GM11168 (cell line): ENCODE results near the gene CSF2RB.

ENCODE experiments used
- in situ Hi-C: fragments of 300-500 bp; cut with MboI; formaldehyde crosslinking; loops from one replicate; pipeline ENCODE4 v1.12.0; 2022; ENCODE audit warnings: low sequenced_read_pairs; ENCODE audit not compliant: unreplicated experiment

Gene CSF2RB

GRCh38 chr22:36886016-36886415, 27.4 kb upstream of the CSF2RB start:
- in situ Hi-C loops: no loop called here

- in situ Hi-C loops: no loop called here
These were observed 26.3 kb upstream of the CSF2RB start for GRCh38 chr22:36887162-36887561.

DNA sequence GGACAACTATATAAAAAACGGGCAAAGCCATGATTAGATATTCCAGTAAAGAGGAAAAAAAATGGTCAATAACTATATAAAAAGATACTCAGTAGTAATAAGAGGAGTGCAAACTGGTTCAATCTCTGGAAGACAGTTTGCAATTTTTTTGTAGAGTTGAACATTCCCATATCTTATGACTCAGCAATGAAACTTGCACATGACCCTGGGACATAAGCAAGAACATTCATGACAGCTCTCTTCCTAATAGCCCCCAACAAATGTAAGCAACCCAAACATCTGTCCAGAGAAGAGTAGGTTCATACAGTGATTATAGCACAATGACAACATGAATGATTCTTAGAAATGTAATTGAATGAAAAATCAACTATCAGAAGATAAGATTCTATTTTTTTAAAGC, 21.8 kb upstream of the CSF2RB start:
- in situ Hi-C loops: no loop called here

GRCh38 chr22:36892292-36892691, 21.1 kb upstream of the CSF2RB start:
- in situ Hi-C loops: no loop called here

DNA sequence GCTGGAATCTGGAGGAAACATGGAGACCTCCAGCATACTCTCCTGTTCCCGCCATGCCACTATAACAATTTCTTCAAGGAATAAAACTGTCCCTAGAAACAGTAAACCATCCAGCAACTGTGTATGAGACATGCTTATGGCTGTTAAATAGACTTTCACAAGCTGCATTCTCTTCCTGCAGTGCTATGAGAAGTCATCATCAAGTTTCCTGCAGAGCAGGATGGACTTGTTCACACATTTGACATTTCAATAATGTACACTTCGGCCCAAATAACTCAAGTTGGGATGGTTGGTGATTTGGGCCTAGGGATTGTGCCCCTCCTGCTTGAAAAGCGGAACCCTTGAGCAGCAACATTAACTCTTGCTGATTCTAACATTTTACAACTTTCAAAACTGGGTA, 20.2 kb upstream of the CSF2RB start:
- in situ Hi-C loops: no loop called here

- in situ Hi-C loops: no loop called here
These were observed 19.2 kb upstream of the CSF2RB start for GRCh38 chr22:36894266-36894665.

DNA sequence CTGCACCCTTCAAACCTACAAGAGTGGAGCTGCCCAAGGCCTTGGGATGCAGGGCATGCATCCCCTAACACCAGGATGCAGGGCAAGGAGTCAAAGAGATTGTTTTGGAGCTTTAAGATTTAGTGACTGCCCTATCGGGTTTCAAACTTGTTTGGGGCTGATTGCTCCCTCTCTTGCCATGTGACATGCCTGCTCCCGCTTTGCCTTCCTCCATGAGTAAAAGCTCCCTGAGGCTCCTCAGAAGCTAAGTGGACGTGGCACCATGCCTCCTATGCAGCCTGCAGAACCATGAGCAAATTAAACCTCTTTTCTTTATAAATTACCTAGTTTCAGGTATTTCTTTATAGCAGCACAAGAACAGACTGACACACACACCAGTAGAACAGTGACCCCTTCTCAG, 15.8 kb upstream of the CSF2RB start:
- in situ Hi-C loops: no loop called here

GRCh38 chr22:36898690-36899089, 14.7 kb upstream of the CSF2RB start:
- in situ Hi-C loops: no loop called here

DNA sequence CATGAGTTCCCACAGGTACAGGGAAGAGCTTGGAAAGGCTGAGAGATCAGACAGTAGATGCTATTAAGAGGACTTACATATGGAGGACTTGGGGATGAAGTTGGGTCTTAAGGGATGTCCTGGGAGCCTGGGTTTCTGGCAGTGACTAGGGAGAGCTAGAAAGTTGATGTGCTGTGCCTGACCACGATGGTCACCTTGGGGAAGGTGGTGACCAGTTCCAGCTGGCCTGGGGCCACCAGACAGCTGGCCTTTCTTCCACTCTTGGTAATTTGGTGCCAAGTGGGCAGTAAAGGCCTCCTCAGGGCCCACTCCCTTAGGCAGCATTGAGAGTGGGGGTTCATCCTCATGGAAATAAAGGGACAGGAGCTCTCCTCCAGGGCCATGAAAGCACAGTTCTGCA, 13.9 kb upstream of the CSF2RB start:
- in situ Hi-C loops: no loop called here

DNA sequence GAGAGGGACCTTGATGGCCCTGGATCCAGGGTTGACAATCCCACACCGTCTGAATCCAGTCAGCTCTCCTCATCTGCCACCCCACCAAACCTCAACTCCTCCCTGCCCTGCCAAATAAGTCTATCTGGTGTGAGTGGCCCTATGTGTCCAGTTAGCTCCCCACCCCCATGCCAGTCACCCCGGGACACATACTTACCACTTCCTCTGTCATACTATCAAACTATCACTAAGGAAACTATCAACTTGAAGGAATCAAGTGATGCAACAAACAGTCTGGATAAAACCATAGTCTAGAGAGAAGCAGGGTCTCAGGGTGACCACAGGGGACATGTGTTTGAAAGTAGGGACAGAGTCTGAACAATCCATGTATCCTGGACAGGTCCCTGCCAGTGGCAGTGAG, 13.2 kb upstream of the CSF2RB start:
- in situ Hi-C loops: no loop called here

GRCh38 chr22:36900880-36901279, 12.5 kb upstream of the CSF2RB start:
- in situ Hi-C loops: no loop called here

- in situ Hi-C loops: no loop called here
These were observed 11.9 kb upstream of the CSF2RB start for GRCh38 chr22:36901411-36902142.

DNA sequence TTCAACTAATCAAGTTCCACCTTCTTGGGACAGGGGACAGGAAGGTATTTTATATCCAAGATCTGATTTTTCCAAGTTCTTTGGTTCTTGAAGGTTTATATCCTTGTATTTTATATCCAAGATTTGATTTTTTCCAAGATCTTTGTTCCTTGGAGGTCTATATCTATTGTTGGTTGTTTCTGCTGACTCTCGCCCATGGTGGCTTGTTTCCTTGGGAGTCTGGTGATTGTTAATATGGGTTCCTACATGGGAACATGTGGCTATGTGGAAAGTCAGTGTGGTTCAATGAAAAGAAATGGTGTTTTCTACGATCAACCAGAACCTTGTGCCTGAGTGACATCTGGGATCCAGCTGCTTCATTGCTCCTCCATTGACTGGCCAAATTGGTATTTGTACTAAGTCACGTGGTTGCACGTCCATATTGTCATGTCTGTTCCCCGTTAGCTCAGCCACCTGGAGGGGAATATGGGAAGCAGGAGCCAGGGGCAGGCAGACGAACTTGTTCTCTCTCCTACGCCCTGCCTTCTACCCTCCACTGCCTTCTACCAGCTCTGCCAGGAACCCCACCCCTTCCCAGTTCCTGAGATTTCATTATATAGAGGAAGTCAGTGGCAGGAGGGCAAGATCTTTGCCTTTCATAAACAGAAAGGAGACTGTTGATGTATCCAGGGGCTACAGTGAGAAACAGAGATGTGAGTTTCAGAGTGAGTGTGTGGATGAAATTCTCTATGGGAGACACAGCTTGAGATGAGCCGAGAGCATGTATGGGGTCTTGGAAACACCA, 11.1 kb upstream of the CSF2RB start:
- in situ Hi-C loops: no loop called here

DNA sequence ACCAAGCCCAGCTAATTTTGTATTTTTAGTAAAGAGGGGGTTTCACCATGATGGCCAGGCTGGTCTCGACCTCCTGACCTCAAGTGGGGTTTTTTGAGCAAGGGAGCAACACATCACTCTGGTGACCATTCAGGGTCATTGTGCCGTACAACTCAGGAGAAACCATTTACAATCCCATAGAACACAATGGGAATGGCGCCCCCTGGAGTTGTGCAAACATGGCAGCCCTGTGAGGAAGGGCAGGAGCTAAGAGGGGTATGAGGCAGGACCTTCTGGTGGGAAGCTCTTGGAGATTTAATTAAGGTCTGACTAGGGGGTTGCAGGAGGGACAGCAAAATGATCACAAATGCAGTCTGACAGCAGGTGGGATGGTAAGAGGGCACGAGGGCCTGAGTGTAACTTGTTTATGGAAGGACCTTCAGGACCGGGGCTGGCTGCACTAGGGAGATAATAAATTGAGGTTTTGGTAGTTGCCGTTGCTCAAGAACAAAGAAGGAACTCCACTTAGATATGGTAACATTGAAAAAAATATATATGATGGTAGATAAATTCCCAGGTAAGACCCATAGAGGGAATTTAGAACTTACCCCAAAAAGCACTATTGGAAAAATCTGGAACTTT, 9.1 kb upstream of the CSF2RB start:
- in situ Hi-C loops: no loop called here

DNA sequence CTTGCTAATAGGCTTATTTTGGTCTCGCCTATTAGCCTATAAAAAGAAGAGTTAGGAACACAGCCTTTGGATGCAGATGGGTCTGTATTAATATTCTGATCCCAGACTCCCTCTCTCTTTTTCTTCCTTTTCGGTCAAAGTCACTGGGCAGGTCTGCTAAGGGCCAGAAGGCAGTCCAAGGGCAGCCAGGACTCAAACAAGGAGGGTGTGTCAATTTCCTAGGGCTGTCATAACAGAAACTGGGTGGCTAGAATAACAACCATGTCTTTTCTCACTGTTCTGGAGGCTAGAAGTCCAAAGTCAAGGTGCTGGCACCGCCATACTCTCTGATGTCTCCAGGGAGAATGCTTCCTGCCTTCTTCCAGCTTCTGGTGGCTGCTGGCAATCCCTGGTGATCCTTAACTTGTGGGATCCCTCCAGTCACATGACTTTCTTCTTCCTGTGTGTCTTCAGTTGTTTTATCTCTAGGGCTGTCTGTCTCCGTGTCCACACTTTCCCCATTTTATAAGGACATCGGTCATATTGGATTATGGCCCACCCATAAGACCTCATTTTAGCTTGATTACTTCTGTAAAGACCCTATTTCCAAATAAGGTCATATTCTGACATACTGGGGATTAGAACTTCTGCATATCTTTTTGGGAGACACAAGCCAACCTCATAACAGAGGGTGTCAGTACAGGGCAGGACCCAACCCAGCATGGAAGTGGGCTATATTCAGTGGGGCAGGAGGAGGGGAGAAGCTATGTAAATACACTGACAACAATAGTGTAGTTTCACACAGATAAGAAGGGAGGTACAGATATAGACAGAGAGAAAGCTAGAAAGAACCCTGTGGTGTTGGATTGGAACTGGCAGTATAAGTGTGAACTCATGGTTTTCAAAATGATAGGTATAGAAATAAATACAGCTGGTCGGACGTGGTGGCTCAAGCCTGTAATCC, 5.9 kb upstream of the CSF2RB start:
- in situ Hi-C loops: no loop called here

- in situ Hi-C loops: no loop called here
These were observed 3.0 kb upstream of the CSF2RB start for GRCh38 chr22:36910461-36910860.

DNA sequence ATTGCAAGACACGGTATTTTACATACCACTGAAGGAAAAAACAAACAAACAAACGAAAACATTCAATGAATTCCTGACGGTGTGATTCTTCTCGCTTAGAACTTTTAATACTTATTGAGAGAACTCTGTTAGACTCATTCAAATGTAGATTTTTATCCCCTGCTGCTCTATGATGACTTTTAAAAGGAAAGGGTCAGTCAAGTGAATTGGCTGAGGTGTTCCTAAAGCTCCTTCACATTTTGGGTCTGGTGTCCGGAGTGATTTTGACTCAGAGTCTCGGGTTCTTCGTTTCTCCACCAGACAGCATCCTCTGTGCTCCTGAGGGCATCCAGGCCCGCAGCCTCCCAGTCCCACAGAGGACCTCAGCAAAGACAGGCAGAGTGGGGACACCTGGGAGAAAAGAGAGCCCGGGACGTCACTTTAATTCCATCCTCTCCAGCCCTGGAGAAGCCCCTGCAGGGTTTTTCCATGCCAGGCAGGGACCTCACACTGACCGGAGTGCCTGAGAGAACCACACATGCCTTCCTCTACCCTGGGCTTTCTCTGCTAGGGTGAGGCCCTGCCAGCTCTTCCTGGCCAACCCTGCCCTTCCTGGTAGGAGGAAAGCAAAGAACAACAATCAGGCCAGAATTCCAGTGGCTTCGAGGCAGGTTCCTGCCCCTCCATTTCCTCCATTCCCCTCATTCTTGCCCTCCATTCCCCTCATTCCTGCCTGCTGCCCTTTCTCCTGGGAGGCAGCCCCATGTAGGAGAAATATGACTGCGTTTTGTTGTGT, 1.4 kb upstream of the CSF2RB start:
- in situ Hi-C loops: no loop called here

DNA sequence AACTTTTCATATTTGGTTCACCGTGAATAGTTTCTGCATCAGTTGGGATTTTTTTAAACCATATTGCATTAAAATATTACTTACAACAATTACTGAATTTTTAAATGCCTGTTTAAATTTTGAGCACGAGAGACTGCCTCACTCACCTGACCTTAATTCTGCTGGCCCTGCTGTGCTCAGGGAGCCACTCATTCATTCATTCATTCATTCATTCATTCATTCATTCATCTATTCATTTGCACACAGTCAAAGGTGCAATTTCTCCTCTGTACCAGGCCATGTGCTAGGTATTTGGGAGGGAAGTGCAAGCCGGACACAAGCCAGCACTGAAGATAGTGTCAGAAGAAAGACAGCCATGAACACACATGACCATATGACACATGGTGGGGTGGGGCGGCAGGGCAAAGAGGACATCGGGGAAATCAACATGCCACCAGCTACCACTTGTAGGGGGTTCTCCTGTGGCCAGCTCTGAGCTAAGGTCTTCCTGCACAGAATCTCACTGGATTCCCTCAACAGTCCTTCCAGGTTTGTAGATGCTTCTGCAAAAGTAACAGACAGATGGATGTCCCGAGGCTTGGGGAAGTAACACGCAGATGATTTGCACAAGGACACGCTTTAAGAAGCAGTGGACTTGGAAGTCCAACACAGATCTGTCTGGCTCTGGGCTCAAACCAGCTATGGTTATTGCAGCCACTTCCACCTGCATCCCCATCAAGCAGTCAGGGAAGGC, 568 bp upstream of the CSF2RB start:
- in situ Hi-C loops: no loop called here

GRCh38 chr22:36914390-36914752, 943 bp downstream of the CSF2RB start:
- in situ Hi-C loops: no loop called here
